Effector memory CD8-positive, alpha-beta T cell (primary cell): ENCODE data around the gene ANO4.
"Not testable (repeated sequence)": the region's sequence is repeated elsewhere in the genome, so short reads cannot be mapped to it uniquely, and the experiment has no call there.

Source experiments
- ATAC-seq: fragments of 150-1000 bp; cut with Tn5 transposase; replicated peaks from 2 replicates; pipeline ENCODE4 v1.10.0; 2021; ENCODE audit warnings: mild to moderate bottlenecking, moderate library complexity
- DNase-seq, 3 experiments: peaks; one replicate each; pipeline ENCODE4 v3.0.0; 2021
- H3K27ac Mint-ChIP-seq, 2 donors: one replicate each; pipeline ENCODE4 v1.8.0; 2022; ENCODE audit warnings: mild to moderate bottlenecking in 2 of 2, mixed read lengths in 2 of 2, moderate library complexity in 2 of 2
- H3K27me3 Mint-ChIP-seq, 2 donors: one replicate each; pipeline ENCODE4 v1.8.0; 2022; ENCODE audit warnings: mixed read lengths in 2 of 2
- H3K36me3 Mint-ChIP-seq: one replicate; pipeline ENCODE4 v1.8.0; 2022; ENCODE audit warnings: mild to moderate bottlenecking, moderate library complexity, mixed read lengths; ENCODE audit not compliant: insufficient read depth
- H3K4me1 Mint-ChIP-seq, 2 donors: one replicate each; pipeline ENCODE4 v1.8.0; 2022; ENCODE audit warnings: low read depth in 2 of 2, mixed read lengths in 2 of 2
- H3K4me3 Mint-ChIP-seq, 2 donors: one replicate each; pipeline ENCODE4 v1.8.0; 2022; ENCODE audit warnings: mild to moderate bottlenecking in 2 of 2, mixed read lengths in 2 of 2, moderate library complexity in 2 of 2
- H3K9me3 Mint-ChIP-seq, 2 donors: one replicate each; pipeline ENCODE4 v1.8.0; 2022; ENCODE audit warnings: mixed read lengths in 2 of 2

Gene ANO4

DNA sequence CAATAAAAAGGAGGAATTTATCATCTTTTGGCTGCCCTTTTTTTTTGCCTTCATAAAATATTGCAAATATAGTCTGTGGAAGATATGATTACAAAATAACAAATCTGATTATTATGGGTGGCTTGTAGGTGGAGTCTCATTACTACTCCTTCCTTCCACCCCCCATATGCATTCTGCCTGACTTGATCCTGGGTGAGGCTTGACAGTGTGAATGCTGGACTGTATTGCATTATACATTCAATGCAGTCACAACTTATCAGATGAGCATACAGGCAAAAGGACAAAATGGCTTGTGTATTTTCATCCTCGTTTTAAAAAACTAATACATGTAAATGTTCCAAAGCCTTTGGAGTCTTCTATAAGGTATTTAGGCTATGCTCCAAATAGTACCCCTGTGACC lies 186.3 kb downstream of the ANO4 start:
- ATAC-seq (no peak), DNase-seq (no peak)
- Mint-ChIP-seq H3K27me3 (no peaks in the 10 kb centered on the region), H3K36me3 (no peaks in the 10 kb centered on the region), H3K4me3 (no peak overlapping the region), H3K27ac (no peak overlapping the region), H3K9me3 (peaks cover 6 to 17% of the 10 kb centered on the region in 2 donors), H3K4me1 (no peaks in the 10 kb centered on the region)

DNA sequence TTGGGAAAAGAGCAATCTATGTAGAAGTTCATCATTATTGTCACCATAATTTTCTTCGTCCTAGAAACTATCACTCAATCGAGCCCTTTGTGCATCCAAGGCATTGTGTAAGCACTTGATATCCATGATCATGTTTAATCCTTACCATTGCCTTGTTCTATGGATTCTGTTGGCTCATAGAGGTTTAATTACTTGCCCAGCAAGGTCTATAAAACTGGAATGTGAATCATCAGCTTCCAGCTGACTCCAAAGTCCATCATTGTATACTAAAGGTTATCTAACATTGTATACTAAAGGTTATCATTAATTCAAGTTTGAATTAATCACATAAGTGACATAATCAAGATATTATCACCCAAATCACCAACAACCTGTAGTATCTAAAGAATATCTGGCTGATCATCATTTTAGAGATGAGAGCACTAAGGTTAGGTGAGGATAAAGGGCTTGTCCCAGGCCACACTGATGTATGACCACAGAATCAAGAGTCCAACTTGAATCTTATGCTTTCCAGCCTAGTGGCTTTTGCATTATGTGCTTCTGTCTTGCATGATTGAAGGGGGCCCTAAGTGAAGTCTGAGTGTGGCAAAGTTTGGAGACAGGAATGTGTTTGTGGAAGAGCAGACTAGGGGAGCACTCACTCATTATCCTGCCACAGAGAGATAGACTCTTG lies 188.1 kb downstream of the ANO4 start:
- H3K9me3 Mint-ChIP-seq, result peaks cover 6 to 15% of the 10 kb centered on the region in 2 donors
- DNase-seq, result no peak
- H3K36me3 Mint-ChIP-seq, result no peaks in the 10 kb centered on the region
- no peaks in the 10 kb centered on the region for H3K27me3 Mint-ChIP-seq
- no peak for ATAC-seq
- H3K4me3 Mint-ChIP-seq, result no peak overlapping the region
- no peaks in the 10 kb centered on the region for H3K4me1 Mint-ChIP-seq
- no peak overlapping the region for H3K27ac Mint-ChIP-seq

DNA sequence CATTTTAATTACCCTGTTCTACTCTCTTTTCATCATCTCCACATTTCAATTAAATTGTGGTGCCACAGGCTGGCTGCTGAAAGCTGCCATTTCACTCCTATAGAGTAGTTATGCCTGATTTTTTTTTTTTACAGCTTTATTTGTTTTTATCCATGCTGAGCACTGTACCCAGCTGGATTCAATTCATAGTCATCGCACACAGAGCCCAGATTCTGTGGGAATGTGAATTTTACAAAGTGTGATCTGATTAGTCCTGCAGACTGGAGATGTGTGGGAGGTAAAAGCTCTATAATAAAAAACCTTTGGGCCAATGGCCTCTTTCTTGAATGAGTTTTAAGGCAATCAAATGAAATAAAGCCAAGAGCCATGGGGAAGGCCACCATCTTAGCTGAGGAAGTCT lies 190.2 kb downstream of the ANO4 start:
- peaks cover 0 to 4% of the 10 kb centered on the region in 2 donors for H3K9me3 Mint-ChIP-seq
- H3K27ac Mint-ChIP-seq, result no peak overlapping the region
- no peak for DNase-seq
- H3K36me3 Mint-ChIP-seq, result no peaks in the 10 kb centered on the region
- no peaks in the 10 kb centered on the region for H3K27me3 Mint-ChIP-seq
- H3K4me1 Mint-ChIP-seq, result no peaks in the 10 kb centered on the region
- H3K4me3 Mint-ChIP-seq, result no peak overlapping the region
- no peak for ATAC-seq

DNA sequence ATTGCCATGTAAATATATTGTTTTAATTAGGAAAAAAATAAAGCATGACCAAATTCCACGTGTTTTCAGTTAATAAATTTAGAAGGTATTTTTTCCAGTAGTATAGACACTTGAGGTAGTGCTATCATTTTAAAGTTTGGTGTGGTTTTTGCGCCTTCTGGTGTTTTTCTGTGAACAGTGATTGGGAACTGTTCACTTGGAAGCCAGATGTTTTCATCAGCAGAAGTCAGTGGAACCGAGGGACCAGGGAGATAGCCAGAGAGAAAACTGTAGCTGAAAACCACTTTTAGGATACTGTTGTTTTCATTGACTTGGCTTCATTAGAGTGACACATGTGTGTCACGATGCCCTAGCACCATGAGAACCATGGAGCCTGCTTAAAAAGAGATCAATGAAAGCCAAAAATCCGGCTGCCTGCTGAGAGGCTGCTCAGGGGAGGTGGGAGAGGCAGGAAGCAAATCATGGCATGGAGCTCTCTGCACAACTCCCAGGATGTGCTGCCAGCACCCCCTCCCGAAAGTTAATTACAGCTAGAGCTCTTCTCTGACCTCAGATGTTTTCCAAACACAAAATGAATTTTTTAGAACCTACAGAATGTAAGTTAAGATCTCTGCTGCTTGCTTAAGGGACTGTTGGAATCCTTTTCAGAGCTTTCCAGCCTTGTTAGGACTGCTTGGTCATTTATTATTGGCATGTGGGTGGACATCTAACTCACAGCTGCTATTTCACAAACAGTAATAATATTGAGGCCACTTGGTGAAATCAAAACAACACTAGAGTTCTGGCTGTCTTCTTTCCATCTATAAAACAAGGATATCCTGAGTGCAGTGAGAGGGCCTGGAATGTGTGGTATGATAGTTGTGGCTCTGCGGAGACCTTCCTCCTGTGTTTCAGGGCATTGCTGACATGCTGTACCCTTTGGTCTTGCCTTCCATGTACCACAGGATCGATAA lies 192.3 kb downstream of the ANO4 start:
- H3K4me3 Mint-ChIP-seq, result no peak overlapping the region
- no peak for ATAC-seq
- H3K36me3 Mint-ChIP-seq, result no peaks in the 10 kb centered on the region
- H3K27ac Mint-ChIP-seq, result no peak overlapping the region
- no peak for DNase-seq
- peaks cover 0 to 6% of the 10 kb centered on the region in 2 donors for H3K9me3 Mint-ChIP-seq
- no peaks in the 10 kb centered on the region for H3K4me1 Mint-ChIP-seq
- H3K27me3 Mint-ChIP-seq, result no peaks in the 10 kb centered on the region

DNA sequence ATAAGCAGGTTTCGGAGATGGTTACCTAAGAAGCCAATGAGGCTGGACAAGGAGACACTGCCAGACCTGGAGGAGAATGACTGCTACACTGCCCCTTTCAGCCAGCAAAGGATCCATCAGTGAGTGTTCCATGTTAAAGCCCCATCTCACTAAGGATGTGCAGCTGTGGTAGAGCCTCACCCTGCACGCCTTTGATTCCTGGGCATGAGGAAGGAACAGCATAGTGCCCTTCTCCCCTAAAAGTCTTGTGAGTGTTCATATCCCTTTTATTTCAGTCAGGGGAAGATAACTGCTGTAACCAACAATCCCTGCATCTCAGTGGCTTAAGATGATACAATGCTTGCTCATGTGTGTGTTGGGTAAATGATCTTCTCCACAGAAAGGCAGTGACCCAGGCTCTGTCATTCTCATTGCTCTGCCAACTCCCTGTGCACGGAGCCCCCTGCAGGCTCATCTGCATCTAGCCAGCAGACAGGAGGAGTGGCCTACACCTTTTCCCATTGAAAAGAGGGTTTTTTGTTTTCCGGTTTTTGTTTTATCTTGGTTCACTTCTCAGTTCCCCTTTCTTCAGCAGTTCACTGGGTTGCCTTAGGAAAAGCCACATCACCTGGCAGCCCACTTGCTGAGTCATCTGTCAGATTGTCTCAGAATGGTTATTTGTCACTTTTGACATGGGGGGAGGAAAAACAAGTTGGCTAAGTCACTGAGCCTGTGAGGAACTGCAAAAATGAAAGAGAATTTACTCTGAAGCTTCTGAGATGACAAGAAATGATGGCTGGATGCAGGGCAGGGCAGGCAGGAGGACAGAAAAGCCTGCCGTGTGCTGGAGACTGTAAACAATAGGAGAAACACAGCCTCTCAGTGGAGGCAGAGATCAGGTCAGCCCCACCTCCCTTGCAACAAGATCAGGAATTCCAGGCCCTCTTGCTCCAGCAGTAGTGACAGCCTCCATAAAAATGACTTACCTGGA lies 193.3 kb downstream of the ANO4 start:
- H3K4me3 Mint-ChIP-seq, result no peak overlapping the region
- ATAC-seq (no peak), DNase-seq (no peak)
- H3K36me3 Mint-ChIP-seq, result no peaks in the 10 kb centered on the region
- no peak overlapping the region for H3K27ac Mint-ChIP-seq
- peaks cover 6 to 7% of the 10 kb centered on the region in 2 donors for H3K9me3 Mint-ChIP-seq
- H3K27me3 Mint-ChIP-seq, result no peaks in the 10 kb centered on the region
- no peaks in the 10 kb centered on the region for H3K4me1 Mint-ChIP-seq

DNA sequence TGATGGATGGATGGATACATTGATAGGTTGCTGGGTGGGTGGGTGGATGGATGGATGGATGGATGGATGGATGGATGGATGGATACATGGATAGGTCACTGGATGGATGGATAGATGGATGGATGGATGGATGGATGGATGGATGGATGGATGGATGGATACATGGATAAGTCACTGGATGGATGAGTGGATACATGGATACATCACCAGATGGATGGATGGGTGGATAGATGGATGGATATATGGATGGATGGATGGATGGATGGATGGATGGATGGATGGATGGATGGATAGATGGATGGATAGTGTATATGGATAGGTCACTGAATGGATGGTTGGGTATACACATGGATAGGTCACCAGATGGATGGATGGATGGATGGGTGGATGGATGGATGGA lies 194.9 kb downstream of the ANO4 start:
- ATAC-seq, H3K4me1 Mint-ChIP-seq, DNase-seq, H3K27ac Mint-ChIP-seq, H3K4me3 Mint-ChIP-seq, H3K36me3 Mint-ChIP-seq, H3K9me3 Mint-ChIP-seq, H3K27me3 Mint-ChIP-seq: not testable (repeated sequence)

DNA sequence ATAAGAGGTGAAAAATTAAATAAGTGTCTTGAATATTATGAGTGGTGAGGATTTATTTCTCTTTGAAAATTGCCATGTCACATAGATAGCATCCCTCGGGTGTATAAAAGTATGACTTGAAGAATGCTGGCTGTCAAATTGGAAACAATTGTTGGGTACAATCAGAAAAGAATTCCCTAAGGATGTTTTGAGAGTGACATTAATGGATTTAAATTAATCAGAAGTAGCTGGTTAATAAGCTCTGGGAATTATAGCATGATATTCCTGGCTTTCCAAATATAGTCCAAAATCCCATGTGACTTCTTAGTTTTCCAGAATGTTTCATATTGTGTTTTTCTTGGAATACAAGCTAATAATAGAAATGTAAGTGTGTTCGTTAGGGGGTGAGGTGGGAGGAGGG lies 196.5 kb downstream of the ANO4 start:
- H3K4me1 Mint-ChIP-seq, result no peaks in the 10 kb centered on the region
- no peaks in the 10 kb centered on the region for H3K36me3 Mint-ChIP-seq
- no peak overlapping the region for H3K27ac Mint-ChIP-seq
- peaks cover 6 to 7% of the 10 kb centered on the region in 2 donors for H3K9me3 Mint-ChIP-seq
- H3K4me3 Mint-ChIP-seq, result no peak overlapping the region
- H3K27me3 Mint-ChIP-seq, result no peaks in the 10 kb centered on the region
- no peak for DNase-seq
- ATAC-seq, result no peak

DNA sequence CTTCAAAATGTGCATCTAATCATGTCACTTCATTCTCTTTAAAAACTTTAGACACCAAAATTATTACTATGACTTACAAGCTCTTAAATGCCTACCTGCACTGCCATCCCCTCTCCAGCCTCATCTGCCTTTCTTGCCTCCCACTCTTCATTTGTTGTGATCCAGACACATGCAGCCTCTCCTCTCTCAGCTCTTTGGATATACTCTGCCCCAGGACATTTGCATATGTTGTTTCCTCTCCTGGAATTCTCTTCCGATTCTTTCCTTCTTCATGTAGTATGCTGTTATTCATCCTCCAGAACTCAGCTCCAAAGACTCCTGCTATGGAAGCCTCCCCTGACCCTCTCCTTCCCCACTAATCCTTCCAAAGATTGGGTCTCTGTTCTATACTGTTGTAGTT lies 197.6 kb downstream of the ANO4 start:
- Mint-ChIP-seq H3K9me3 (peaks cover 6 to 7% of the 10 kb centered on the region in 2 donors), H3K4me3 (no peak overlapping the region), H3K27ac (no peak overlapping the region), H3K27me3 (no peaks in the 10 kb centered on the region), H3K4me1 (no peaks in the 10 kb centered on the region), H3K36me3 (no peaks in the 10 kb centered on the region)
- no peak for ATAC-seq
- DNase-seq, result no peak

DNA sequence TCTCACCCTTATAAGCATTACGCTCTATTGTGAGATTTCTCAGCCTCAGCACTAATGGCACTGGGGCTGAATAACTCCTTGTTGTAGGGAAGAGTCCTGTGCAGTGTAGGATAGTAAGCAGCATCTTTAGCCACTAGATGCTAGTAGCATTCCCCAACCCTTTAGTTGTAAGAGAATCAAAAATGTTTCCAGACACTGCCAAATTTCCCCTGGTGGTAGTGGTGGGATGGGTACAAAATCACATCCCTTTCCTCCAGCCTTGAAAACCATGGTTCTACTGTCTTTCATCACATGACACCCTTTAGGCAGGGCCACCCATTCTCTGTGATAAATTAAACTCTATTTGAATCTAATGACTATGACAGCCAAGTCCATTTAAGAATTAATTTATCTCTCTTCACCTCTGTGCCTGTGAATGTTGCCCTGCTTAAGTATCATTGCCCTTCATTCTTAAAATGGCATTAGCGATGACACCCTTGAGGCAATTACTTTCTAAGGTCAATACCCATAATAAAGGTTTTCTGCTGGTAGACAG lies 199.4 kb downstream of the ANO4 start:
- ATAC-seq, result no peak
- no peaks in the 10 kb centered on the region for H3K27me3 Mint-ChIP-seq
- no peak for DNase-seq
- H3K9me3 Mint-ChIP-seq, result peaks cover 7 to 8% of the 10 kb centered on the region in 2 donors
- no peaks in the 10 kb centered on the region for H3K36me3 Mint-ChIP-seq
- H3K27ac Mint-ChIP-seq, result no peak overlapping the region
- no peak overlapping the region for H3K4me3 Mint-ChIP-seq
- no peaks in the 10 kb centered on the region for H3K4me1 Mint-ChIP-seq

DNA sequence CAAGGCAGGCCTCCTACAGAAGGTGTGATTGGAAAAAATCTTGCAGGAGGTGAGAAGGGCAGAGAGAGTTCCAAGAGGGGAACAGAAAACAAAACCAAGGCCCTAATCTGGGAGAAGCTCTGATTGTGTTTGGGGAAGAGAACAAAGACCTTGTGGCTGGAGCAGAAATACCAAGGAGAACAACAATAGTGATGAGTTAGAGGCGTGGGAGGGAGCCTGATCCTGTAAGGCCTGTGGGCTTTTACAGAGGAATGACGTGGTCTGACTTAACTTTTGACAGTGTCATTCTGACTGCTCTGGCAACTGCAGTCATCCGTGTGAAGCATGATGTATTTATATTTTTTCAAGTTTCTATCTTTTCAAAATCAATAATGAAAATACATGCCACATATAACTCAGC lies 200.6 kb downstream of the ANO4 start:
- Mint-ChIP-seq H3K4me3 (no peak overlapping the region), H3K4me1 (no peaks in the 10 kb centered on the region), H3K36me3 (no peaks in the 10 kb centered on the region), H3K9me3 (peaks cover 3 to 7% of the 10 kb centered on the region in 2 donors), H3K27ac (no peak overlapping the region), H3K27me3 (no peaks in the 10 kb centered on the region)
- DNase-seq (no peak), ATAC-seq (no peak)

DNA sequence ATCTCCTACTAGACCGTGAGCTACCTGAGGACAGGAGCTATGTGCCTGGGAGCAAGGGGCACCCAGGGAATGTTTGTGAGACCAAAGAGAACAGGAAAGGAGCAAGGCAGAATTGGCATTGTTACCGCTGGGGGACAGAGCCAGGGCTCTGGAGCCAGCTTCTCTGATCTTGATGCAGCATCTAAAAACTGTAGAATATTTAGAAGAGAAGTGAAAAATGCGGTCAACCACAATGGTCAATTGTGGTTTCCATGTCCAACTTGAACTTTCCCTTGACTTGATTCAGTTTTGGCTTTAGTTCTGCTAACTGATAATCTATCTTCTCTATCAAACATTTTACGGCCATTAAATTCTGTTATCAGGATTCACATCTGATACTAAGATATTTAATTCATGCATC lies 201.2 kb downstream of the ANO4 start:
- H3K9me3 Mint-ChIP-seq, result peaks cover 3 to 7% of the 10 kb centered on the region in 2 donors
- no peak for ATAC-seq

DNA sequence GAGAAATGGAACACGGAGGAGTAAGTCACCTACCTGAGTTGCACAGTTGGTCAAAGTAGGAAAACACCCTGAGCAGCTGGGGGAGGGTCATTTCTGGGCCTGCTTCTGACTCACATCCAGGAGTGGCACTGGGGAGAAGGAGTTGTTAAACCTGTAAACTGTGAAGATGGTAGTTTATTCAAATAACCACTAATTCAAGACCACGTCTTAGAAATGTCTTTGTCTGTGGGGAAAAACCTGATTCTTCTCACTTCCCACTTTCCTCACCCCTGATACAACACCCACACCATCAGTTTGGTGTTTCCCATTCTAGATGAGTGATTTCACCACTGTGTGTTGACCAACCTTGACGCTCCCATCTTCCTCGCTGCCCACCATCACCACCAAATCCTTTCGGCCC lies 207.1 kb downstream of the ANO4 start:
- H3K27me3 Mint-ChIP-seq, result no peaks in the 10 kb centered on the region
- H3K36me3 Mint-ChIP-seq, result no peaks in the 10 kb centered on the region
- no peak for DNase-seq
- no peak for ATAC-seq
- no peak overlapping the region for H3K4me3 Mint-ChIP-seq
- H3K4me1 Mint-ChIP-seq, result no peaks in the 10 kb centered on the region
- H3K9me3 Mint-ChIP-seq, result peaks cover 6 to 10% of the 10 kb centered on the region in 2 donors
- no peak overlapping the region for H3K27ac Mint-ChIP-seq

More for the DNA sequence above, 201.2 kb downstream of the ANO4 start:
- DNase-seq, result no peak
- Mint-ChIP-seq H3K36me3 (no peaks in the 10 kb centered on the region), H3K4me1 (no peaks in the 10 kb centered on the region), H3K27ac (no peak overlapping the region), H3K27me3 (no peaks in the 10 kb centered on the region), H3K4me3 (no peak overlapping the region)
